K562 (cell line): ENCODE measurements around the gene ARHGAP10. TPM values are rescaled to one million over a fixed set of nuclear protein-coding genes. Genes with fewer than 3 reads are reported as not detected.

ENCODE experiments used
- ATAC-seq: fragments of 200-7000 bp; cut with Tn5 transposase; 3 replicates; pipeline ENCODE4 v1.9.1; 2020; ENCODE audit warnings: moderate library complexity
- BruUV-seq: library from RNA; stranded (reverse); fragments of 400-500 nt; replicated peaks from 2 replicates; lab custom pipeline; 2021; lab: Mats Ljungman, UMichigan
- CTCF ChIA-PET: fragments of 300-600 bp; formaldehyde crosslinking; extraction: SDS; loops from one replicate; lab custom pipeline; 2021; ENCODE audit warnings: low intra/inter-chr PET ratio; lab: Yijun Ruan, JAX
- POLR2A ChIA-PET: fragments of 300-600, 350-650 bp; sonication (Branson Sonifier 250); formaldehyde crosslinking; extraction: SDS; loops from one replicate; lab custom pipeline; 2021; ENCODE audit warnings: antibody characterized with exemption, inconsistent platforms; lab: Yijun Ruan, JAX
- DNase-seq, 4 experiments: peaks; one replicate each; pipeline versions ENCODE4 v3.0.0 to v3.0.0-alpha.2; 2011 to 2018; ENCODE audit warnings: low spot score in 3 of 4, mixed read lengths in 3 of 4; ENCODE audit errors: extremely low read depth in 1 of 4
- FAIRE-seq: peaks from 2 replicates; lab custom pipeline; 2011; peaks lifted over from hg19 to GRCh38; lab: Jason Lieb, UNC
- H2AFZ ChIP-seq: 2 replicates; pipeline ENCODE4 v1.6.0; 2011; ENCODE audit warnings: low read depth, low read length, control low read depth, inconsistent platforms
- H3K27ac ChIP-seq: fragments of 200-600 bp; 3 replicates; pipeline ENCODE4 v1.8.0; 2011; ENCODE audit warnings: low read depth, mild to moderate bottlenecking, control low read depth, inconsistent platforms, low read length, moderate library complexity, mixed read lengths; ENCODE audit errors: extremely low read depth
- H3K27me3 ChIP-seq, 2 experiments: fragments of 300-600 bp in 1 of 2; 2 replicates in 1 of 2; 3 replicates in 1 of 2; pipeline versions ENCODE4 v1.6.0 to v1.8.0; 2011; ENCODE audit warnings: inconsistent platforms in 2 of 2, low read length in 2 of 2, mild to moderate bottlenecking in 1 of 2, mixed read lengths in 1 of 2, moderate library complexity in 1 of 2; ENCODE audit not compliant: control insufficient read depth in 2 of 2, insufficient read depth in 2 of 2
- H3K36me3 ChIP-seq: fragments of 300-600 bp; 3 replicates; pipeline ENCODE4 v1.8.0; 2011; ENCODE audit warnings: mild to moderate bottlenecking, low read length, inconsistent platforms; ENCODE audit not compliant: control insufficient read depth, insufficient read depth
- H3K4me1 ChIP-seq, 2 experiments: fragments of 200-600 bp in 1 of 2; replicated peaks in 1 of 2; 2 replicates in 1 of 2; 3 replicates in 1 of 2; pipeline versions ENCODE4 v1.5.1 to v1.8.0; 2011; ENCODE audit warnings: inconsistent platforms in 2 of 2, low read length in 2 of 2, mild to moderate bottlenecking in 1 of 2, mixed read lengths in 1 of 2, moderate library complexity in 1 of 2; ENCODE audit not compliant: control insufficient read depth in 2 of 2, insufficient read depth in 2 of 2
- H3K4me2 ChIP-seq: 2 replicates; pipeline ENCODE4 v1.6.1; 2011; ENCODE audit warnings: low read length, control low read depth, inconsistent platforms, mixed read lengths; ENCODE audit not compliant: insufficient read depth
- H3K4me3 ChIP-seq: fragments of 200-600 bp; sonication (generic), shearing (Covaris generic); 2 replicates; pipeline ENCODE4 v1.5.1; 2016; ENCODE audit warnings: control low read depth, inconsistent platforms
- H3K79me2 ChIP-seq: fragments of 200-600 bp; 3 replicates; pipeline ENCODE4 v1.8.0; 2011; ENCODE audit warnings: low read length, inconsistent platforms; ENCODE audit not compliant: control insufficient read depth, insufficient read depth
- H3K9ac ChIP-seq, 2 experiments: 2 replicates each; pipeline versions ENCODE4 v1.6.0 to v1.6.1; 2011; ENCODE audit warnings: low read depth in 2 of 2, low read length in 2 of 2, control low read depth in 1 of 2, inconsistent platforms in 1 of 2, mild to moderate bottlenecking in 1 of 2, mixed read lengths in 1 of 2; ENCODE audit not compliant: insufficient read depth in 1 of 2
- H3K9me1 ChIP-seq: one replicate; pipeline ENCODE4 v1.6.0; 2011; ENCODE audit warnings: inconsistent platforms, mild to moderate bottlenecking, low read length, moderate library complexity; ENCODE audit not compliant: control insufficient read depth, insufficient read depth
- H3K9me3 ChIP-seq: replicated peaks from 2 replicates; pipeline ENCODE4 v1.5.1; 2011; ENCODE audit warnings: low read depth, low read length, inconsistent platforms; ENCODE audit not compliant: control insufficient read depth, insufficient read depth
- H4K20me1 ChIP-seq: replicated peaks from 2 replicates; pipeline ENCODE4 v1.6.1; 2011; ENCODE audit warnings: low read length, inconsistent platforms, mixed read lengths; ENCODE audit not compliant: control insufficient read depth, insufficient read depth
- BRF1 ChIP-seq: IDR thresholded peaks from 3 replicates; pipeline ENCODE4 v1.6.1; 2011; ENCODE audit warnings: borderline replicate concordance, mild to moderate bottlenecking; ENCODE audit not compliant: insufficient read length; ENCODE audit errors: extremely low read depth
- CCNT2 ChIP-seq: IDR thresholded peaks from 2 replicates; pipeline ENCODE4 v1.6.1; 2011; ENCODE audit warnings: borderline replicate concordance, low read depth, mild to moderate bottlenecking, moderate library complexity, mixed read lengths, low read length; ENCODE audit not compliant: insufficient read length; ENCODE audit errors: extremely low read depth
- ETS2 ChIP-seq: IDR thresholded peaks from 2 replicates; pipeline ENCODE4 v1.6.1; 2016; ENCODE audit warnings: borderline replicate concordance, missing genetic modification characterization, mild to moderate bottlenecking, moderate library complexity, missing compliant biosample characterization; ENCODE audit not compliant: poor library complexity, severe bottlenecking
- FOXJ2 ChIP-seq: fragments of 200-800 bp; sonication (Bioruptor generic); IDR thresholded peaks from 2 replicates; pipeline ENCODE4 v1.6.1; 2016; ENCODE audit warnings: missing genetic modification characterization, missing compliant biosample characterization
- FOXP1 ChIP-seq: sonication (generic); formaldehyde crosslinking; IDR thresholded peaks from 2 replicates; pipeline ENCODE4 v1.8.0; 2022; ENCODE audit warnings: mild to moderate bottlenecking, missing genetic modification reagents
- GATAD2A ChIP-seq: fragments of 450-650 bp; IDR thresholded peaks from 2 replicates; pipeline ENCODE4 v1.6.1; 2017
- HNRNPUL1 ChIP-seq: fragments of 200-400 bp; formaldehyde crosslinking; IDR thresholded peaks from 2 replicates; pipeline ENCODE4 v1.6.1; 2017; ENCODE audit warnings: low read length
- KAT8 ChIP-seq: fragments of 450-650 bp; IDR thresholded peaks from 2 replicates; pipeline ENCODE4 v1.6.1; 2016; ENCODE audit warnings: low read depth, mild to moderate bottlenecking
- NCOR1 ChIP-seq: fragments of 450-650 bp; IDR thresholded peaks from 2 replicates; pipeline ENCODE4 v1.6.1; 2016; ENCODE audit warnings: mild to moderate bottlenecking, moderate library complexity
- POLR2H ChIP-seq: IDR thresholded peaks from 2 replicates; pipeline ENCODE4 v1.6.1; 2016; ENCODE audit warnings: missing genetic modification characterization, low read depth, mild to moderate bottlenecking, control low read depth, missing compliant biosample characterization, moderate library complexity
- SLC30A9 ChIP-seq: fragments of 250-450 bp; sonication (Bioruptor Pico); IDR thresholded peaks from 2 replicates; pipeline ENCODE4 v1.8.0; 2022; ENCODE audit warnings: mild to moderate bottlenecking, moderate library complexity
- SP1 ChIP-seq: sonication (generic); formaldehyde crosslinking; IDR thresholded peaks from 2 replicates; pipeline ENCODE4 v1.8.1; 2022; ENCODE audit warnings: mild to moderate bottlenecking, missing genetic modification reagents
- ZSCAN29 ChIP-seq: fragments of 450-650 bp; IDR thresholded peaks from 2 replicates; pipeline ENCODE4 v1.6.1; 2017
- WGBS: fragments of 100-300 bp; shearing (Covaris generic); methylation state at CpG from one replicate; pipeline ENCODE4 v1.1.6; 2016; ENCODE audit warnings: low coverage, mixed read lengths; ENCODE audit not compliant: insufficient coverage; ENCODE audit errors: missing lambda C conversion rate; 5-methylcytosine and 5-hydroxymethylcytosine counted together
- in situ Hi-C: fragments of 300-500 bp; cut with MboI; formaldehyde crosslinking; loops from 4 replicates; pipeline ENCODE4 v1.15.0; 2018; ENCODE audit warnings: inconsistent platforms, mixed read lengths
- intact Hi-C: fragments of 100-400 bp; cut with micrococcal nuclease; formaldehyde crosslinking; loops from 2 replicates; pipeline ENCODE4 v1.14.2; 2022
- polyA plus RNA-seq, 8 experiments: library from polyadenylated mRNA; depleted of rRNA in 4 of 8; stranded (reverse) in 5 of 8; unstranded in 3 of 8; fragments of >200 nt; fragmentation: Nextera tagmentation in 2 of 8; fragmentation: Illumina TruSeq in 1 of 8; extraction: Ambion mirVana in 2 of 8; extraction: Trizol in 1 of 8; gene quantifications; 2 replicates each; pipeline versions ENCODE4 v1.2.1 to v1.2.3, GENCODE V29; 2011 to 2014; ENCODE audit warnings: inconsistent platforms in 1 of 8, missing spikeins in 1 of 8
- total RNA-seq, 7 experiments: library from RNA; depleted of rRNA in 6 of 7; stranded (reverse); fragments of >200 nt in 6 of 7; fragmentation: Illumina TruSeq in 2 of 7; extraction: Trizol in 2 of 7; gene quantifications; 2 replicates each; pipeline versions ENCODE4 v1.2.1 to v1.2.3, GENCODE V29; 2011 to 2021; ENCODE audit warnings: low replicate concordance in 1 of 7
- TF ChIP-seq, protein P1 (sequence below): fragments of 250-450 bp; sonication (Bioruptor Pico); IDR thresholded peaks from 2 replicates; pipeline ENCODE4 v1.4.0; 2020
- TF ChIP-seq, protein P2 (sequence below): fragments of 450-650 bp; IDR thresholded peaks from 2 replicates; pipeline ENCODE4 v1.7.0; 2016; ENCODE audit warnings: borderline replicate concordance

The ARHGAP10 gene
- total and polyA plus RNA-seq, 9 of the 15 experiments (the other 6 are each of a cell fraction or from before 2014, with no cell fraction given): 0.03 to 0.22 (median 0.06) TPM; not detected in 3

DNA sequence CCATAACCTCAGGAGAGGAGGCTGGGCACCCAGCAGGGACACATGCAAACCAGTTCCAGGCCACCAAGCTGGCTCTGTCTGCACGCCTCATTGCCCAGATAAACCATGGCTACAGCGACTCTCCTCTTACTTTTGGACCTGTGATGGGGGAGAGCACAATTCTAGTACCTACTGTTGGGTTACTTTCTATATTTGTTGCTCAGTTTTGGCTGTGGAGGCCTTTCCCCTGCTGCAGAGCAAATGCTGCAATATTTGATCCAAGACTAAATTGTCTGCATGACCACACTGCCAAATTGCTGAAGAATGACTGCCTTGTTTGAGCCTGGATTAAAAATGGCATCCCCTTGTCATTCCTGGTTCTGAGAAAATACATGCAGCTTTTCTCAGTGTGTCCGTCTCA lies 253.5 kb downstream of the ARHGAP10 start:
- Histone ChIP-seq H3K36me3 (no peaks in the 10 kb centered on the region), H3K79me2 (no peaks in the 10 kb centered on the region), H3K9ac (no peak overlapping the region), H3K9me3 (no peaks in the 10 kb centered on the region), H3K4me1 (no peaks in the 10 kb centered on the region), H2AFZ (no peak overlapping the region; the same call in 1 of the 2 replicates), H3K4me3 (no peak overlapping the region), H3K9me1 (no peaks in the 10 kb centered on the region), H3K27me3 (no peaks in the 10 kb centered on the region), H4K20me1 (no peaks in the 10 kb centered on the region), H3K27ac (no peak overlapping the region), H3K4me2 (no peak overlapping the region)
- ChIA-PET POLR2A (no interaction called here), CTCF (no interaction called here)
- ATAC-seq: no peak
- DNase-seq: no peak
- in situ Hi-C loops: no loop called here
- BruUV-seq: no TSS peak
- FAIRE-seq: no peak
- 9% methylated on average over 3 of the region's 3 CpGs for WGBS
- intact Hi-C loops: no loop called here
- TF ChIP-seq FOXP1 (CRISPR knock-in tag): no peak
- TF ChIP-seq HNRNPUL1: no peak
- no peak for TF ChIP-seq FOXJ2 (tag)
- no peak for TF ChIP-seq NCOR1
- TF ChIP-seq KAT8: no peak
- no peak for TF ChIP-seq SLC30A9 (CRISPR knock-in tag)
- TF ChIP-seq ZSCAN29: no peak
- no peak for TF ChIP-seq POLR2H (tag)
- TF ChIP-seq SP1: no peak
- no peak for TF ChIP-seq BRF1
- TF ChIP-seq, protein P1, sequence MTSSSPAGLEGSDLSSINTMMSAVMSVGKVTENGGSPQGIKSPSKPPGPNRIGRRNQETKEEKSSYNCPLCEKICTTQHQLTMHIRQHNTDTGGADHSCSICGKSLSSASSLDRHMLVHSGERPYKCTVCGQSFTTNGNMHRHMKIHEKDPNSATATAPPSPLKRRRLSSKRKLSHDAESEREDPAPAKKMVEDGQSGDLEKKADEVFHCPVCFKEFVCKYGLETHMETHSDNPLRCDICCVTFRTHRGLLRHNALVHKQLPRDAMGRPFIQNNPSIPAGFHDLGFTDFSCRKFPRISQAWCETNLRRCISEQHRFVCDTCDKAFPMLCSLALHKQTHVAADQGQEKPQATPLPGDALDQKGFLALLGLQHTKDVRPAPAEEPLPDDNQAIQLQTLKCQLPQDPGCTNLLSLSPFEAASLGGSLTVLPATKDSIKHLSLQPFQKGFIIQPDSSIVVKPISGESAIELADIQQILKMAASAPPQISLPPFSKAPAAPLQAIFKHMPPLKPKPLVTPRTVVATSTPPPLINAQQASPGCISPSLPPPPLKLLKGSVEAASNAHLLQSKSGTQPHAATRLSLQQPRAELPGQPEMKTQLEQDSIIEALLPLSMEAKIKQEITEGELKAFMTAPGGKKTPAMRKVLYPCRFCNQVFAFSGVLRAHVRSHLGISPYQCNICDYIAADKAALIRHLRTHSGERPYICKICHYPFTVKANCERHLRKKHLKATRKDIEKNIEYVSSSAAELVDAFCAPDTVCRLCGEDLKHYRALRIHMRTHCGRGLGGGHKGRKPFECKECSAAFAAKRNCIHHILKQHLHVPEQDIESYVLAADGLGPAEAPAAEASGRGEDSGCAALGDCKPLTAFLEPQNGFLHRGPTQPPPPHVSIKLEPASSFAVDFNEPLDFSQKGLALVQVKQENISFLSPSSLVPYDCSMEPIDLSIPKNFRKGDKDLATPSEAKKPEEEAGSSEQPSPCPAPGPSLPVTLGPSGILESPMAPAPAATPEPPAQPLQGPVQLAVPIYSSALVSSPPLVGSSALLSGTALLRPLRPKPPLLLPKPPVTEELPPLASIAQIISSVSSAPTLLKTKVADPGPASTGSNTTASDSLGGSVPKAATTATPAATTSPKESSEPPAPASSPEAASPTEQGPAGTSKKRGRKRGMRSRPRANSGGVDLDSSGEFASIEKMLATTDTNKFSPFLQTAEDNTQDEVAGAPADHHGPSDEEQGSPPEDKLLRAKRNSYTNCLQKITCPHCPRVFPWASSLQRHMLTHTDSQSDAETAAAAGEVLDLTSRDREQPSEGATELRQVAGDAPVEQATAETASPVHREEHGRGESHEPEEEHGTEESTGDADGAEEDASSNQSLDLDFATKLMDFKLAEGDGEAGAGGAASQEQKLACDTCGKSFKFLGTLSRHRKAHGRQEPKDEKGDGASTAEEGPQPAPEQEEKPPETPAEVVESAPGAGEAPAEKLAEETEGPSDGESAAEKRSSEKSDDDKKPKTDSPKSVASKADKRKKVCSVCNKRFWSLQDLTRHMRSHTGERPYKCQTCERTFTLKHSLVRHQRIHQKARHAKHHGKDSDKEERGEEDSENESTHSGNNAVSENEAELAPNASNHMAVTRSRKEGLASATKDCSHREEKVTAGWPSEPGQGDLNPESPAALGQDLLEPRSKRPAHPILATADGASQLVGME (CRISPR knock-in tag): no peak
- TF ChIP-seq, protein P2, sequence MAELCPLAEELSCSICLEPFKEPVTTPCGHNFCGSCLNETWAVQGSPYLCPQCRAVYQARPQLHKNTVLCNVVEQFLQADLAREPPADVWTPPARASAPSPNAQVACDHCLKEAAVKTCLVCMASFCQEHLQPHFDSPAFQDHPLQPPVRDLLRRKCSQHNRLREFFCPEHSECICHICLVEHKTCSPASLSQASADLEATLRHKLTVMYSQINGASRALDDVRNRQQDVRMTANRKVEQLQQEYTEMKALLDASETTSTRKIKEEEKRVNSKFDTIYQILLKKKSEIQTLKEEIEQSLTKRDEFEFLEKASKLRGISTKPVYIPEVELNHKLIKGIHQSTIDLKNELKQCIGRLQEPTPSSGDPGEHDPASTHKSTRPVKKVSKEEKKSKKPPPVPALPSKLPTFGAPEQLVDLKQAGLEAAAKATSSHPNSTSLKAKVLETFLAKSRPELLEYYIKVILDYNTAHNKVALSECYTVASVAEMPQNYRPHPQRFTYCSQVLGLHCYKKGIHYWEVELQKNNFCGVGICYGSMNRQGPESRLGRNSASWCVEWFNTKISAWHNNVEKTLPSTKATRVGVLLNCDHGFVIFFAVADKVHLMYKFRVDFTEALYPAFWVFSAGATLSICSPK: no peak
- TF ChIP-seq GATAD2A: no peak
- TF ChIP-seq CCNT2: no peak
- TF ChIP-seq ETS2: no peak
